Measurements from ENCODE around the gene NCAPD2. TPM values are rescaled to one million over a fixed set of nuclear protein-coding genes. Genes with fewer than 3 reads are reported as not detected.

Gene NCAPD2, protein sequence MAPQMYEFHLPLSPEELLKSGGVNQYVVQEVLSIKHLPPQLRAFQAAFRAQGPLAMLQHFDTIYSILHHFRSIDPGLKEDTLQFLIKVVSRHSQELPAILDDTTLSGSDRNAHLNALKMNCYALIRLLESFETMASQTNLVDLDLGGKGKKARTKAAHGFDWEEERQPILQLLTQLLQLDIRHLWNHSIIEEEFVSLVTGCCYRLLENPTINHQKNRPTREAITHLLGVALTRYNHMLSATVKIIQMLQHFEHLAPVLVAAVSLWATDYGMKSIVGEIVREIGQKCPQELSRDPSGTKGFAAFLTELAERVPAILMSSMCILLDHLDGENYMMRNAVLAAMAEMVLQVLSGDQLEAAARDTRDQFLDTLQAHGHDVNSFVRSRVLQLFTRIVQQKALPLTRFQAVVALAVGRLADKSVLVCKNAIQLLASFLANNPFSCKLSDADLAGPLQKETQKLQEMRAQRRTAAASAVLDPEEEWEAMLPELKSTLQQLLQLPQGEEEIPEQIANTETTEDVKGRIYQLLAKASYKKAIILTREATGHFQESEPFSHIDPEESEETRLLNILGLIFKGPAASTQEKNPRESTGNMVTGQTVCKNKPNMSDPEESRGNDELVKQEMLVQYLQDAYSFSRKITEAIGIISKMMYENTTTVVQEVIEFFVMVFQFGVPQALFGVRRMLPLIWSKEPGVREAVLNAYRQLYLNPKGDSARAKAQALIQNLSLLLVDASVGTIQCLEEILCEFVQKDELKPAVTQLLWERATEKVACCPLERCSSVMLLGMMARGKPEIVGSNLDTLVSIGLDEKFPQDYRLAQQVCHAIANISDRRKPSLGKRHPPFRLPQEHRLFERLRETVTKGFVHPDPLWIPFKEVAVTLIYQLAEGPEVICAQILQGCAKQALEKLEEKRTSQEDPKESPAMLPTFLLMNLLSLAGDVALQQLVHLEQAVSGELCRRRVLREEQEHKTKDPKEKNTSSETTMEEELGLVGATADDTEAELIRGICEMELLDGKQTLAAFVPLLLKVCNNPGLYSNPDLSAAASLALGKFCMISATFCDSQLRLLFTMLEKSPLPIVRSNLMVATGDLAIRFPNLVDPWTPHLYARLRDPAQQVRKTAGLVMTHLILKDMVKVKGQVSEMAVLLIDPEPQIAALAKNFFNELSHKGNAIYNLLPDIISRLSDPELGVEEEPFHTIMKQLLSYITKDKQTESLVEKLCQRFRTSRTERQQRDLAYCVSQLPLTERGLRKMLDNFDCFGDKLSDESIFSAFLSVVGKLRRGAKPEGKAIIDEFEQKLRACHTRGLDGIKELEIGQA (N-terminal part only)
- 38.5 and 101 TPM in 2 replicates for total RNA-seq

DNA sequence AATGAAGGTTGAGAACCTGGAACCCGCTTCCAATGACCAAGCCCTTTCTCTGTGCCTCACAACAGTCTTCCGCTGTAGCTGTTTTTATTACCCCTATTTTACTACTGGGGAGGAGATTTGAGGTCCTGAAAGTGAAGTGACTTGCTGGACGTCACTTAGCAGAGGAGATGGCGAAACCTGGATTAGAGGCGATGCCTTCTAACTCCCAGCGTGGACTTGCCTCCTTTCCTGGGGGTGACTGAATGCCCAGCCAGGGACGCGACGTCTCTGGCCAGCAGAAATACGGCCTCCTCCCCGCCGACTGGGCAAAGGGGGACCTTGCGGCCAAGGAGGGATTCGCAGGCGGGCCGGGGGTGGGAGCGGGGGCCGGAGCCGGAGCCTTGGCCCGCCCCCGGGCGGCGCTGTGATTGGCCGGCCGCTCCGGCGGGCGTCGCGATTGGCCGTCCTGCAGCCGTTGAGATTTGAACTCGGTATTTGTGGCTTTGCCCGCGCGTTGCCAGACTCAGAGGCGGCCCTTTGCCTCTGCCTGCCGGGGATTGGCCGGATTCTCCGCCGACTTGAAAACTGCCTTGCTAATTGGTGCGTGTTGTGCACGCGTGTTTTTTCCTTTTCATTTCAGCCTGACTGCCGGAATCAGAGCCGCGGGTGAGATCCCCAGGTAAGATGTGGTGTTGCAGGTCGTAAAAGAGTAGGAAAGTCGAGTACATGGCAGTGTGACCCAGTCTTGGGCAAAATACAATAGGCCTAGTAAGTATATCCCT lies at the start of gene NCAPD2:
NCAPD2 (plus strand) TSS at position 606 of the 761 bp plus-strand sequence. CDS start 997 bp downstream, outside the sequence.

DNA sequence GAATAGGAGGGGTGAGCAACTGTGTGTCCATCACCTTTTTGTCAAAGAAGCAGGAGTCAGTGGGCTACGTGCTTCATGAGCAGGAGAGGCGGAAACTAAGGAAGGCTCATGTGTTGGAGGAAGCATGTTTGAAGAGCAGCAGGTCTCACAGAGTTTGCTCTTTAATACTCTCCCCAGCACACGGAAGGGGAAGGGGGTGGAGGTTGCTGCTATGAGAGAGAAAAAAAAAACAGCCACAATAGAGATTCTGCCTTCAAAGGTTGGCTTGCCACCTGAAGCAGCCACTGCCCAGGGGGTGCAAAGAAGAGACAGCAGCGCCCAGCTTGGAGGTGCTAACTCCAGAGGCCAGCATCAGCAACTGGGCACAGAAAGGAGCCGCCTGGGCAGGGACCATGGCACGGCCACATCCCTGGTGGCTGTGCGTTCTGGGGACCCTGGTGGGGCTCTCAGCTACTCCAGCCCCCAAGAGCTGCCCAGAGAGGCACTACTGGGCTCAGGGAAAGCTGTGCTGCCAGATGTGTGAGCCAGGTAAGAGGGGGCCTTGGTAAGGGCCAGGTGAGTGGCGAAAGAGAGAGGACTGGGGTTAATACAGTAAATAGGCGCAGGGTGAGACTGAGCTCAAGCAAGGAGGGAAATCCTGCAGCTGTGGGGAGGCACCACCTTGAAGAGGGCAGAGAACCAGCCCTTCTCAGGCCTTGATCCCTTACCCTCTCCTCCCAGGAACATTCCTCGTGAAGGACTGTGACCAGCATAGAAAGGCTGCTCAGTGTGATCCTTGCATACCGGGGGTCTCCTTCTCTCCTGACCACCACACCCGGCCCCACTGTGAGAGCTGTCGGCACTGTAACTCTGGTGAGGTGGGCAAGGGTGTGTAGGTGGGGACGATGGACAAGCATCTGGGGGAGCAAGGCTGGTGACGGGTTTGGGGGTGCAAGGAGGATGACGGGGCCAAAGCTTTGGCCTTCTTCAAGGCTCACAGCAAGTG lies 48.9 kb upstream of the NCAPD2 start, which contains the start of gene CD27:
CD27 (plus strand) TSS at position 252 of the 985 bp plus-strand sequence; CDS start at position 393, 141 bp downstream.

DNA sequence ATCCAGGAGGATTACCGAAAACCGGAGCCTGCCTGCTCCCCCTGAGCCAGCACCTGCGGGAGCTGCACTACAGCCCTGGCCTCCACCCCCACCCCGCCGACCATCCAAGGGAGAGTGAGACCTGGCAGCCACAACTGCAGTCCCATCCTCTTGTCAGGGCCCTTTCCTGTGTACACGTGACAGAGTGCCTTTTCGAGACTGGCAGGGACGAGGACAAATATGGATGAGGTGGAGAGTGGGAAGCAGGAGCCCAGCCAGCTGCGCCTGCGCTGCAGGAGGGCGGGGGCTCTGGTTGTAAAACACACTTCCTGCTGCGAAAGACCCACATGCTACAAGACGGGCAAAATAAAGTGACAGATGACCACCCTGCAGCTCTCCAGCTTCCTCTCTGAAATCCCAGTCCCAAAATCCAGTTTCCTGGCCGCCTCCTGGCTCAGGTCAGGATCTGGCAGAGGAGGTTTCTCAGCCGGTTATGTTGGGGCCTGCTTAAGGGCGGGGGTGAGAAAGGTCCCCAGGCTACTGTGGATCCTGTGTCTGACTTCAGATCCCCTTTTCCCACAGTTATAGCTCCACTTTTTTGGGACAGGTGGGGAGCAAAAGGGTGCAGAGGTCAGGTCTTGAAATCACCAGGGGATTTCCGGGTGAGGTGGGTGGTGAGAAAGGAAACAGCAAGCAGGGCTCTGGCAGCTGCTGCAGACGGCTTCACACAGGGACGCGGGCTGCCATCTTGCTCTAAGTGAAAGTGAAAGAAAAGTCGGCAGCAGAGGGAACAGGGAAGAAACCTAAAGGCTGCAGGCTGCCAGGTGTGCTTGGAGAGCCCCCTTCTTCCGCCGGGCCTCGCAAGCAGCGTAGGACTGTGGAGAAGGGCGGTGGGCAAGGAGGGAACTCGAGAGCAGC lies 42.3 kb upstream of the NCAPD2 start, which contains the start of gene TAPBPL:
TAPBPL (plus strand) TSS at position 695 of the 897 bp plus-strand sequence. CDS start 207 bp downstream, outside the sequence.

DNA sequence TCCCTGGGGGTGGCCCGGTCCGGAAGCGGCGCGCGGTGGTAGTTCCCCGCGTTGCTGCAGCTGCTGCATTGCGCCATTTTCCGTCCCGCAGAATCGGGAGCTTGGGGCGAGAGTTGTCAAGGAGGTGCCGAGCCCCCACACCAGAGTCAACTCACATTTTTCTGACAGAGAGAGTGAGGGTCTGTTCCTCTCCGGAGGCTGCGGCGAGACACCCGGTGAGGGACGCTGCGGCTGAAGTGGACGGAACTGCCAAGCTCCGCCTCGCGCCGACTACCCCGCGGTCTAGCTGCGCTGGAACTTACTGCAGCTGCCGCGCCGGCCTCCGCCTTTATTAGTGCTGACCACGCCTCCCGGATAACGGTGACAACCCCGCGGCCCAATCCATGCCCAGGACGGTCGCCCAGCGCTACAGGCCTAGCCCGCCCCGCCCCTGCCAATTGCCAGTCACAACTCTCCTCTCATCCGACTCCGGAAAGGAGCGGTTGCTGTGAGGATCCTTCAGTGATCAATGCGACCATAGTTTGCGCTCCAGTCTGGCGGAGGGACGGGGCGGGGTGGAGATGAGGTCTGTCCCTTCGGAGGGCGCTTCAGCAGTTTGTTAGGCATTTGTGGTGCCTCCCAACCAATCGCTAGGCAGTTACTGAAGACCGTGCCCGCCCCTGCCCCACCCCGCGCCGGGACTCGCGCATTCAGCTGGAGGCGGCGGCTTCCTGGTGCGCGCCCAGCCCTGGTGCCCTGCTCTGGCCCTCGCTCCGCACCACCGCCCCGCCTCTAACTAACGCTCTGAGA lies 23.3 kb upstream of the NCAPD2 start, which contains the start of gene VAMP1:
VAMP1 (minus strand) TSS at position 303 of the 789 bp plus-strand sequence; CDS start at position 157, 146 bp downstream.

DNA sequence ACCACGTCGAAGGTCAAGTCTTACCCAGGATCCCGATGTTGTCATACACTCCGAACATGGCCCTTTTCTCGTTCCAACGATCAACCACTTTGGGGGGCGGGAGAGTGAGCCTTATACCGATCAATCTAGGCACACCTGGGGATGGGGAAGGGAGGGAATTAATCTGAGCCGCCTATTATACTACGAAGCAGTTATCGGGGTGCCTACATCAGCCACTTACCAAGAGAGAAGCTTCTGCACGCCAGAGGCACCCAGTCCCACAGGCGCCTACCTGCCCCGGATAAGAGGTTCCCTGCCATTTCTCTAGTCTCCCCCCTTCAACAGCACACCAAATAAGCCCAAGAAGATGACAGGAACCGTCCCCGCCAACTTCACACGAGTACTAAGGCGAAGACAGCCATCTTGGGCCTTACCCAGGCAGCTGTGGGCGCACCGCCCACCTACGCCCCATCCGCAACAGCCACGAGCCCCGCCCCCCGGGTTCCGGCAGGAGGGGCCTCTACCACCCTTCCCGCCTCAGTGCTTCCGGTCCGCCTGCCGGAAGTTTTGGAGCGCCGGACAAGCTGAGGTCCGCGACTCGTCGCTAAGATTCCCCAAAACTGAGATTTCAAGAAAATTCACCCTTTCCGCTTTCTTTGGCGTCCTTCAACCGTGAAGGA lies 935 bp upstream of the NCAPD2 start, which contains the start of gene MRPL51:
MRPL51 (minus strand) TSS at position 425 of the 659 bp plus-strand sequence; CDS start at position 299, 126 bp downstream.

DNA sequence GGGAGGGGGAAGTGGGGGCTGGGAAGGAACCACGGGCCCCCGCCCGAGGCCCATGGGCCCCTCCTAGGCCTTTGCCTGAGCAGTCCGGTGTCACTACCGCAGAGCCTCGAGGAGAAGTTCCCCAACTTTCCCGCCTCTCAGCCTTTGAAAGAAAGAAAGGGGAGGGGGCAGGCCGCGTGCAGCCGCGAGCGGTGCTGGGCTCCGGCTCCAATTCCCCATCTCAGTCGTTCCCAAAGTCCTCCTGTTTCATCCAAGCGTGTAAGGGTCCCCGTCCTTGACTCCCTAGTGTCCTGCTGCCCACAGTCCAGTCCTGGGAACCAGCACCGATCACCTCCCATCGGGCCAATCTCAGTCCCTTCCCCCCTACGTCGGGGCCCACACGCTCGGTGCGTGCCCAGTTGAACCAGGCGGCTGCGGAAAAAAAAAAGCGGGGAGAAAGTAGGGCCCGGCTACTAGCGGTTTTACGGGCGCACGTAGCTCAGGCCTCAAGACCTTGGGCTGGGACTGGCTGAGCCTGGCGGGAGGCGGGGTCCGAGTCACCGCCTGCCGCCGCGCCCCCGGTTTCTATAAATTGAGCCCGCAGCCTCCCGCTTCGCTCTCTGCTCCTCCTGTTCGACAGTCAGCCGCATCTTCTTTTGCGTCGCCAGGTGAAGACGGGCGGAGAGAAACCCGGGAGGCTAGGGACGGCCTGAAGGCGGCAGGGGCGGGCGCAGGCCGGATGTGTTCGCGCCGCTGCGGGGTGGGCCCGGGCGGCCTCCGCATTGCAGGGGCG lies 40.2 kb downstream of the NCAPD2 start, which contains the start of gene GAPDH:
GAPDH (plus strand) TSS at position 595 of the 772 bp plus-strand sequence. CDS start 316 bp downstream, outside the sequence.

Other genes with a start within 250 kb of the NCAPD2 start
- 0.15 and 0.66 TPM in 2 replicates for gene PLEKHG6, start 183.4 kb upstream of the NCAPD2 start, total RNA-seq
- gene TNFRSF1A, start 152.0 kb upstream of the NCAPD2 start, total RNA-seq, result 186 and 187 TPM in 2 replicates
- under 0.01 TPM in 1 of 2 replicates, not detected in the other for gene SCNN1A, start 118.5 kb upstream of the NCAPD2 start, total RNA-seq
- 59.1 and 119 TPM in 2 replicates for gene LTBR, start 109.9 kb upstream of the NCAPD2 start, total RNA-seq
- 0.17 TPM in 1 of 2 replicates, not detected in the other for gene CD27, start 49.1 kb upstream of the NCAPD2 start, total RNA-seq
- gene TAPBPL, start 42.1 kb upstream of the NCAPD2 start, total RNA-seq, result 17.4 and 17.7 TPM in 2 replicates
- 10.2 and 19.5 TPM in 2 replicates for gene VAMP1, start 23.4 kb upstream of the NCAPD2 start, total RNA-seq
- gene MRPL51, start 840 bp upstream of the NCAPD2 start, total RNA-seq, result 110 and 136 TPM in 2 replicates
- 10,148 and 10,314 TPM in 2 replicates for gene GAPDH, start 40.4 kb downstream of the NCAPD2 start, total RNA-seq
- 21.7 and 22.2 TPM in 2 replicates for gene IFFO1, start 61.9 kb downstream of the NCAPD2 start, total RNA-seq
- gene NOP2, start 74.2 kb downstream of the NCAPD2 start, total RNA-seq, result 14.4 and 20.0 TPM in 2 replicates
- gene CHD4, start 113.3 kb downstream of the NCAPD2 start, total RNA-seq, result 255 and 275 TPM in 2 replicates
- gene LPAR5, start 141.9 kb downstream of the NCAPD2 start, total RNA-seq, result not detected in 2 replicates
- 0.29 and 0.50 TPM in 2 replicates for gene ACRBP, start 153.3 kb downstream of the NCAPD2 start, total RNA-seq
- 39.7 and 53.5 TPM in 2 replicates for gene ING4, start 169.0 kb downstream of the NCAPD2 start, total RNA-seq
- 12.7 and 13.2 TPM in 2 replicates for gene ZNF384, start 195.3 kb downstream of the NCAPD2 start, total RNA-seq
- gene PIANP, start 206.7 kb downstream of the NCAPD2 start, total RNA-seq, result 0.33 and 1.0 TPM in 2 replicates
- gene COPS7A, start 229.9 kb downstream of the NCAPD2 start, total RNA-seq, result 83.2 and 106 TPM in 2 replicates

Data from smooth muscle cell of trachea (primary cell).